ENCODE measurements around the gene PRRG2.
A peak's percentile ranks its signal among the peaks of the same experiment; 100 is the strongest.
"Not testable (repeated sequence)": the region's sequence is repeated elsewhere in the genome, so short reads cannot be mapped to it uniquely, and the experiment has no call there.

The PRRG2 gene

GRCh38 chr19:49609499-49610092, 28.5 kb downstream of the PRRG2 start:
- peak; percentile 18 for DNase-seq (ENCODE audit: low spot score)

- DNase-seq (ENCODE audit: low spot score) = no peak
Measured at GRCh38 chr19:49613374-49613773, 32.3 kb downstream of the PRRG2 start.

- peak; percentile 32 for DNase-seq (ENCODE audit: low spot score)
Measured at GRCh38 chr19:49614096-49614833, 33.1 kb downstream of the PRRG2 start.

GRCh38 chr19:49615861-49616260, 34.7 kb downstream of the PRRG2 start:
- DNase-seq (ENCODE audit: low spot score) = peak; percentile 26

GRCh38 chr19:49616532-49616931, 35.4 kb downstream of the PRRG2 start:
- no peak for DNase-seq (ENCODE audit: low spot score)

- DNase-seq (ENCODE audit: low spot score) = no peak
Measured at GRCh38 chr19:49616945-49617344, 35.8 kb downstream of the PRRG2 start.

- DNase-seq (ENCODE audit: low spot score) = peak; percentile 10
Measured at GRCh38 chr19:49617860-49618259, 36.7 kb downstream of the PRRG2 start.

GRCh38 chr19:49624967-49625910, 44.1 kb downstream of the PRRG2 start:
- DNase-seq (ENCODE audit: low spot score) = peak; percentile 29

GRCh38 chr19:49626226-49626625, 45.1 kb downstream of the PRRG2 start:
- no peak for DNase-seq (ENCODE audit: low spot score)

- DNase-seq (ENCODE audit: low spot score) = no peak
Measured at GRCh38 chr19:49629659-49630058, 48.5 kb downstream of the PRRG2 start.

GRCh38 chr19:49631014-49631588, 50.0 kb downstream of the PRRG2 start:
- no peak for DNase-seq (ENCODE audit: low spot score)

- no peak for DNase-seq (ENCODE audit: low spot score)
Measured at GRCh38 chr19:49631610-49632192, 50.6 kb downstream of the PRRG2 start.

- DNase-seq (ENCODE audit: low spot score) = no peak
Measured at GRCh38 chr19:49632576-49632975, 51.5 kb downstream of the PRRG2 start.

GRCh38 chr19:49633273-49633672, 52.2 kb downstream of the PRRG2 start:
- DNase-seq (ENCODE audit: low spot score) = not testable (repeated sequence)

- DNase-seq (ENCODE audit: low spot score) = no peak
Measured at GRCh38 chr19:49635530-49636232, 54.6 kb downstream of the PRRG2 start.

GRCh38 chr19:49636233-49636932, 55.3 kb downstream of the PRRG2 start:
- DNase-seq (ENCODE audit: low spot score) = no peak

- DNase-seq (ENCODE audit: low spot score) = peak; percentile 74
Measured at GRCh38 chr19:49637821-49638738, 57.0 kb downstream of the PRRG2 start.

- DNase-seq (ENCODE audit: low spot score) = no peak
Measured at GRCh38 chr19:49639401-49640112, 58.4 kb downstream of the PRRG2 start.
